HG03039 (cell line): ENCODE data around the gene ID3.

Experiments
- ATAC-seq: cut with Tn5 transposase; IDR thresholded peaks from one replicate; pipeline ENCODE4 v1.9.1; 2021; ENCODE audit warnings: mild to moderate bottlenecking, moderate library complexity; ENCODE audit not compliant: unreplicated experiment

ID3 gene

DNA sequence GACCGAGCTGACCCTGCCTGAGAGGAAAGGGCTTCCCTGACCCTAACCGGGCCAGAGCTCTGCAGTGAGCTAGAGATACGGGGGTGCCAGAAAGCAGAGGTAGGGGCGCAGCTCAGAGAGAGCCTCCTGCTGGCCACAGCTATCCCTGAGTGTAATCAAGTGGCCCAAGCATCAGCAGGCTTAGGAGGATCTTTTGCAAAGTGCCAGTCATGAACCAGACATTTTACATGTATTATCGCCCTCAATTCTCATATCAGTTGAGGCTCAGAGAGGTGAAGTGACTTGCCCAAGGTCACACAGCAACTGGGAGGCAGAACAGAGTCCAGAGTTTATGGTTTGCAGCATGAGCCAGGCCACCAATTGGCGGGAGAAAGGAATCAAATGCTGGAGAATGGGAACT, 7.0 kb upstream of the ID3 start:
- no peak for ATAC-seq

DNA sequence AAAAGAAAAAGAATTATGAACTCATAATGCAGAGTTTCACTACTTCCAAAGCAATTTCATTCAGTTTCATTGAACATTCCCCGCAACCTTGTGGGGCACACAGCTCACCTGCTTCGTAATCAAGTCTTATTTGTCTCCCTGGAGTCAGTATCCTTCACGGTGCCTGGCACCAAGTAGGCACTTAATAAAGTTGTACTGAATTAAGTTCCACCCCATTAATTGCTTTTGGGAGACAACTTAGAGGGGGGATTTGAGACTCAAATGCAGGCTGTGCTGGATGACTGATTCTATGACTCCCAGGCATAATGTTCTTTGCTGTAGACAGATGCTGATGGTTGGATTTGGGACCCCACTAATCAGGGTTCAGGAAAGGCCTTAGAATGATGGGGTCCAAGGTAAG, 6.5 kb upstream of the ID3 start:
- no peak for ATAC-seq

DNA sequence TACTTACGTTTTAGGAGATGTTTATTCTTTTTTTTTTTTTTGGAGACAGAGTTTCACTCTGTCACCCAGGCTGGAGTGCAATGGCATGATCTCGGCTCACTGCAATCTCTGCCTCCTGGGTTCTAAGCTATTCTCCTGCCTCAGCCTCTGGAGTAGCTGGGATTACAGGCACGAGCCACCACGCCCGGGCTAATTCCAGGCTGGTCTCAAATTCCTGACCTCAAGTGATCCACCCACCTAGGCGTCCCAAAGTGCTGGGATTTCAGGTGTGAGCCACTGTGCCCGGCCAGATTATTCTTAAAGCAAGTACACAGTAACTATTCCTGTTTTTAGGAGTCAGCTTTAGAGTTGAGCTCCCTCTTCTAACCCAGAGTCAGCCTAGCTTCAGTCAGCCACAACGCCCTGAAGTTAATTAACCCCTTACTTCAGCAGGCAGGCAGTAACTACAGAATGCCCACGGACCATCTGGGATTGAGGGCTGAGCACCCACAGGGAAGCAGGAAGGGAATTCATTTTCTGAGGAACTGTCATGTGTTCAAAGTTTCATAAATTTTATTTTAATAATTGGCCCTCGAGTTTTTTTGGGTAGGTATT, 5.3 kb upstream of the ID3 start:
- no peak for ATAC-seq

GRCh38 chr1:23563755-23564374, 4.6 kb upstream of the ID3 start:
- ATAC-seq = no peak

- ATAC-seq = no peak
Measured at GRCh38 chr1:23563003-23563402, 3.7 kb upstream of the ID3 start.

GRCh38 chr1:23562137-23562876, 3.0 kb upstream of the ID3 start:
- no peak for ATAC-seq

GRCh38 chr1:23561813-23562100, 2.5 kb upstream of the ID3 start:
- no peak for ATAC-seq

GRCh38 chr1:23561076-23561812, 1.9 kb upstream of the ID3 start:
- ATAC-seq = no peak

- ATAC-seq = no peak
Measured at GRCh38 chr1:23559985-23560741, 862 bp upstream of the ID3 start.

- no peak for ATAC-seq
Measured at GRCh38 chr1:23558872-23559135, 497 bp downstream of the ID3 start.

DNA sequence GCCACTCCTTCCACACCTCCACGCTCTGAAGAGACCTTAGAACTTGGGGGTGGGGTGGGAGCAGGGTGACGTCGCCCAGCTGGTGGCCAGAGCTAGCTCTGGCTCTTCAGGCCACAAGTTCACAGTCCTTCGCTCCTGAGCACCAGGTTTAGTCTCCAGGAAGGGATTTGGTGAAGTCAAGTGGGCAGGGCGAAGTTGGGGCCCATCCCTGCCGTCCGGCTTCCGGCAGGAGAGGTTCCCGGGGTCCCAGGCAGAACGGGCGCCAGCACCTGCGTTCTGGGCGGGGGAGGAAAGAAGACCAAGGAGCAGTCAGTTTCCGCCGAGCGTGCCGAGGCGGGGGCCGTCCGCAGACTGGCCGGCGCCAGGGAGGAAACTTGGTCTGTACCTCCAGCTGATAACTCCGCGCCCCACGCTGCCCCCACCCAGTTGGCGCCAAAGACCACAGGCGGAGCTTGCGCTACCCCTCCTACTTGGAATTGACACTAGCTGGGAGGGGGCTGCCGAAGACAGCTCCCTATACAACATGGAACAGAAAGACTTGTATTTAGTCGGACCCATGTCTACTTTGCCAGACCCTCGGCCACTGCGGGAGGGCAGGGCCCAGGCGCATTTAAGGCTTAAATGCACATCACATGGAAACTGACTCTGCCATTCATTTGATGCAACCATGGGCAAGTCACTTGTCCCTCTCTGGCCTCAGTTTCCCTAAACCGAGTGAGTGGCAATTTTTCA, 995 bp downstream of the ID3 start:
- no peak for ATAC-seq

- no peak for ATAC-seq
Measured at GRCh38 chr1:23557471-23558124, 1.7 kb downstream of the ID3 start.

DNA sequence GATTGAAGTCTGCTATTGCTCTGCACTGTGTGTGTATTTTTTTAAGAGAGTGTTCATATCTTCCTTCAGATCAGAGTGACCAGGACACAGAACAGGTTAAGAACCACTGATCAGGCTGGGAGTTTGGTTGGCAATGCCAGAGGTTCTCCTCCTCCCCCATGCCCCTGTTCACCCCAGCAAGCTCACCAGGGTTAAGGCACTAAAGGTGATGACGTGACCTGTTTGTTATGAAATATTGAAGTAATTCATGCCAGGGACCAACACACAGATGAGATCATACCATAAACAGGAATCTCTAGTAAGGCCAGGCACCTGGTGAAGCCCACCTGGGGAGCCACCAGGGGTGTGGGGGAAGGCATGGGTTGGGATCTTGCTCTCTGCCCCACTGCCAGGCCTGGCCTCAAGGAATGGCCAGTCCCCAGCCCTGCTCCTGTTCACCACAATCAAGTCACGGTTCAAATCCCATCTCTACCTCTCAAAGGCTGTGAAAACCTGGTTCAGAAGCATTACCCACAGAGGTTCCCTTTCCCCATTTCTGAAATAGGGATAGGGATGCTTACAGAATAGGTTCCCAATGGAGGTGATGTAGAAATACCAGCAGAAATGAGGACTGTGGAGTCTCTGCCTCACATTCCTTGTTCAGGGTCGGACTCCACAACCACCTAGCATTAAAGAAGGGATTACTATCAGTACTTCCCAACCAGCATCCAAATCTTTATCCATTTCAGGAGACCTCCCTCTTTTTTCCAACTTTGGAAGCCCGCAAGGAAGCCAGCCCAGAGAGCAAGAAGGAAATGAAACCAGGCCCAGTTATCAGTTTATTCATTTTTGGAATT, 2.4 kb downstream of the ID3 start:
- no peak for ATAC-seq

- no peak for ATAC-seq
Measured at GRCh38 chr1:23555986-23556634, 3.2 kb downstream of the ID3 start.

DNA sequence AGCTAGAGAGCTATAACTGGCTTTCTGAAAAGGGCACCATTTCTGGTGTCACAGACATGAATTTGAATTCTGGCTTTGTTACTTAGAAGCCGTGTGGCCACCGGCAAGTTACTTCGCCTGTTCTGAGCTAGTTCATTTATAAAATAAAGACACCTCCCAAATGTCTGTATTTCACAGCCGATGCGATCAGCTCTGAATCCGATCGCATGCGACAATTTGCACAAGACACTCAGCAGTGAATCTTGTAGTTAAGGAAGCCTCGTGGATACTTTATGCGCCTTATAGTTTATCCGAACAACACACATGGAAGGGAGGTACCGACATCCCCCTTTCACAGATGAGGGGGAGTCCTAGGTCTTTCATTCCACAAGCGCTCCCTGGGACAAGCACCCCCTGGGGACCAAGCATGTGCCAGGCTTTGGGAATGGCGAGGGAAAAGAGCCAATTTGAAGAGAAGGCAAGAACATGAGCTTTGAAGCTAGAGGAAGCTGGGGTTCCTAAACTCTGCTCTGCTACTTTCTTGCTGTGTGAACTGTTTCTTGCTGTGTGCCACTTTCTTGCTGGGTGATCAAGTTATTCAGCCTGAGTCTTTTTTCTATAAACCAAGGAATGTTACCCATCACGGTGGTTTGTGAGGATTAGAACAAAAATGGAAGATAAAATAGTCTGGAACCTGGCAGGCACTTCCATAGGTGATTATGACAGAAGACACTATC, 3.9 kb downstream of the ID3 start:
- no peak for ATAC-seq

GRCh38 chr1:23554481-23555269, 4.6 kb downstream of the ID3 start:
- ATAC-seq = peak; percentile 44

DNA sequence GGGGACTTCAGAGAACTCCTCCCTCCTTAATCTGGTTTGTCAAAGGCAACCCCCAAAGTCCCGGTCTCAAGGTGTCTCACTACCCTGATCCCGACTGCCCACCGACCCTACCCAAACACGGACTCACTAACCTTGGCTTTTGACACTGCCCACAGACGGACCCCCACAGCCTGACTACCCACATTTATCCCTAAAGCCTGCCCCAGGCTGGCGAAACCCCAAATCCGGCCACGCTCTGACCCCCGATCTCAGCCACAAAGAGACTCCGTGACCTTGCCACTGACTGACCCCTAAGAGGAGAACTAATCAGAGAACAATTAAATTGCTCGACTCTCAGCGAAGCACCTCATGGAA, 5.2 kb downstream of the ID3 start:
- ATAC-seq = no peak
